COLO668 (cell line): ENCODE results near the gene ATG16L1.

Experiments
- DNase-seq: peaks from one replicate; lab custom pipeline; 2025; ENCODE audit not compliant: unreplicated experiment; lab: John Stamatoyannopoulos, UW

The ATG16L1 gene

DNA sequence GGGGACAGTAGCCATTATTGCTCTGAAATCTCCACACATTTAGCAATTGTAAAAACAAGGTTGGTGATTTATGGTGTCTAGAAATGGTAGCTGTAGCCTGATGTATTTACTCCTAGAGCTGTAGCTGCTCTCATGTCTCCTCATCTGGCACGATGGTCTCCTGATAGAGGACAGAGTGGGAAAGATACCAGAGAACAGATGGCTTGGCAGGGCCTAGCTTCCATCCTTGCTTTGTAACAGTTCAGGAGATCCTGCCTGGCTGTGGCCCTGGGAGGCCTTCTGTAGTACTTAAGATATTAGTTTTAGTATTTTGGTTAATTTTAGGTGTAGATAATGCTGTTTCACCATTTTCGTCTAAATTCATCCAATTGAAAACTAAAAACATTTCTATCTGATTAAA, 6.7 kb downstream of the ATG16L1 start:
- DNase-seq, result no peak

DNA sequence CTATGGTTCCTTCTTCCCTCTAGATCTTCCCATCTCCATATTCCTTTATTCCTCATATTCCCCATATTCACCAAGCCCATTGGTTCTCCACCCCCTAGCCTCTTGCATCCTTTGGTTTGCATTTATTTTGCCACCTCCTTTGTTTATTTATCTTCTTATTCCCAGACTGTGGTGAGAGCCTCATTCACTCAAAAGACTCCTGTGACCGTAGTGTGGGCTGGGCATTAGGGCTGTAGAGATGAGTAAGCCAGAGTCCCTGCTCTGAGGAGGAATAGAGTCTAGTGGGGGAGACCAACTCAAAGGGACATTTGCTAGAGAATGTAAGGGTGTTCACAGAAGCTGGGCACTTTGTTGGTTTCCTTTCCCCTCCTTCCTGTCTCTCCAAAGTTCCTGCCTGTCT, 8.3 kb downstream of the ATG16L1 start:
- DNase-seq, result no peak

DNA sequence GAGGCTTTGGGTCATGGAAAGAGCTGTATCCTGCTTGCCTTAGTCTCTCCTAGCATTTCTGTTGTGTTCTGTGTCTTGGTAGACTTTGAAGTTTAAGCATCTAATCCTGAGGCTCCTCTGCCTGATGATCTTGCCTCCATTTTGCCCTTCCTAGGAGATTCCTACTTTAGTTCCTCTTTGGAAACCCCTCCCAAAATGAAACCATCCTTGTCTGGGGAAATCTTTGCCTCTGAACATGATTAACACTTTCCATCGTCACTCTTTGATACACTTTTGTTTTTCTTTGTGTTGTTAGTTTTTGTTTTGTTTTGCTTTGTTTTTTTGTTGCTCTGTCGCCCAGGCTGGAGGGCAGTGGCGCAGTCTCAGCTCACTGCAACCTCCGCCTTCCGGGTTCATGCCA, 9.2 kb downstream of the ATG16L1 start:
- no peak for DNase-seq

DNA sequence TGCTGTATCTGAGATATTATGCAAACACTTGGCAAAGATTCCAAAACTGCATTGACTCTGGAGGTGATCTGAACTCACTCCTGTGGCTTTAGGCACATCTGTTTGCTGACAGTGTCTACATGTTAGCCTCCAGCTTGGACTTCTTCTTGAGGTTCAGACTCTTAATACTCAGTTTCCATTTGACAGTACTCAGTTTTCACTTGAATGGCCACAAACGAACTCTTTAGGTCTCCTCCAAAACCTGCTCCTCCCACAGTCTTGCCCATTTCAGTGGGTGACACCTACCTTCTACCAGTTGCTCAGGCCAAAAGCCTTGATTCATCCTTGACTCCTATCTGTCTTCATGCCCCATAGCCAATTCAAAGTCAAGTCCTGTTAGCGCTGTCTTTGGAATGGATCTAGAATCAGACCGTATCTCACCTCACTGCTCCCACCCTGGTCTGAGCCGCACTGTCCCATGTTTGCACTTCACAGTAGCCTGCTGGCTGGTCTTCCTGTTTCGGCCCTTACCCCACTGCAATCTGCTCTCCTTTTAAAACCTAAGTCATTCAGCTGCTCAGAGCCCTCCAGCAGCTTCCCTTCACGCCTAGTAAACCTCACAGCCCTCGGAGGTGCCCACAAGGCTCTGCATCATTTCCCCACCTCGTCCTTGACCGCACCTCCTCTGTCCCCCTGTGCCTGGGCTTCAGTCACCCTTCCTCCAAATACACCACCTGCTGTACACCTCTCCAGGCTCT, 10.5 kb downstream of the ATG16L1 start:
- no peak for DNase-seq

DNA sequence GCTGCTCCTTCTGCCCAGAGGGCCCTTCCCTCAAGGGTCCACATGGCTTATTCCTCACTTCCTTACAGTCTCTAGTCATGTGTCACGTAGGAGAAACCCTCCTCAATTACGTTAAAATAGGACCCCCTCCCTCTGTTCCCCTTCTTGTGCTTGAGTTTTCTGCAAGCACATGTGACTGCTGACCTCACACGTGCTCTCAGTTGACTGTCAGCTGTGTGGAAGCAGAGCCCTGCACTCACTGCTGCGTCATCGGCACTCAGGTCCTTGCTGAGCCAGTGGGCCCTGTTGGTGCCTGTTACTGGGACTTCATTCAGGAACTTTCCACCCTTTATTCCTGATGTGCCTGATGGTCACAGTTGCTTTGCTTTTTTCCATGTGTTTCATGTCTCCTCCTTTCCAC, 11.1 kb downstream of the ATG16L1 start:
- no peak for DNase-seq

DNA sequence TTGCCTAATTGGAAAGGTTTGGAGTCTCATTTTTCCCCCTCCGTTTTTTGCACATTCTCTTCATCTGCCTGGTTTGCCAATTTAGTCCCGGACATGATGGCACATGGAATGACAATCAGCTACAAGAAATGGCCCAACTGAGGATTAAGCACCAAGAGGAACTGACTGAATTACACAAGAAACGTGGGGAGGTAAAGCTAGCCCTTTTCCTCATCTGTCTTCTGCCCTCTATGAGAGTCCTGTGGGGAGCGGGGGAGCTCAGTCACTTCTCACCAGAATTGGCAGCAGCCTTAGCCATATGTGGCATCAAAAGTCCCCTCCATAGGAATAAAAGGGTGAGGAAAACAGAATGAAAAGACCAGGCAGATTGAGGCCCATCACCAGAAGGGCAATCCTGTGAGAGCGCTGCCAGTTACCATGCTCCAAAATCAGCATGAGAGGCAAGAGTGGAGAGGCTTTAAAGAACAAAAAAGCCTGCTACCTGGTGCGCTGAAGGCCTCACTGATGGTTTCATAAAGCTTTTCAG, 11.6 kb downstream of the ATG16L1 start:
- no peak for DNase-seq

DNA sequence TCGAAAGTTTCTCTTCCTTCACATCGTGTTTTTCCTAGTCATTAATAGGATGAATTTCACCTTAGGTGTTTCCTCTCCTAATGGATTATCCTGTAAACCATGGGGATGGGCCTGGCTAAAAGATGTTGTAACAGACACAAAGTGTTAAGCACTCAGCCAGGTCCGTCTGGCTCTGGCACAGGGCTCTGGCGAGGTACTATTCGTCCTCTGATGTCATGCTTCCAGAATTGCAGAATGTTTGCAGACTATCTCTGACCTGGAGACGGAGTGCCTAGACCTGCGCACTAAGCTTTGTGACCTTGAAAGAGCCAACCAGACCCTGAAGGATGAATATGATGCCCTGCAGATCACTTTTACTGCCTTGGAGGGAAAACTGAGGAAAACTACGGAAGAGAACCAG, 13.2 kb downstream of the ATG16L1 start:
- DNase-seq, result no peak

DNA sequence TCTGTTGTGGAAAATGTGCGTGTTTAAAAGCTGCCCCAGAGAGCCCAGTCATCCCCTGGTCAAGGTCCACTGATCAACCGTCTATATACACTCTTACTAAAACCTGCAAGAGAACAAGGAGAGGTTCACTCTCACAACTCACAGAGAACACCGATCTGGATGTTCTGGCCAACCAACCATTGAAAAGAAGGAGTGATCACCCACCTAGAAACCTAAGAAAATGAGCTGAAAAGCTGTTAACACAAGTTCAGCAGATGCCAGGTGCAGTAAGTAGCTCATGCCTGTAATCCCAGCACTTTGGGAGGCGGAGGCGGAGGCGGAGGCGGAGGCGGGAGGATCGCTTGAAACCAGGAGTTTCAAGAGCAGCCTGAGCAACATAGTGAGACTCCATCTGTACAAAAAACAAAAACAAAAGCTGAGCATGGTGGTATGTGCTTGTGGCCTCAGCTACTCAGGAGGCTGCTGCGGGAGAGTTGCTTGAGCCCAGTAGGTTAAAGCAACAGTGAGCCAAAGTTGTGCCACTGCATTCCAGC, 14.5 kb downstream of the ATG16L1 start:
- no peak for DNase-seq

DNA sequence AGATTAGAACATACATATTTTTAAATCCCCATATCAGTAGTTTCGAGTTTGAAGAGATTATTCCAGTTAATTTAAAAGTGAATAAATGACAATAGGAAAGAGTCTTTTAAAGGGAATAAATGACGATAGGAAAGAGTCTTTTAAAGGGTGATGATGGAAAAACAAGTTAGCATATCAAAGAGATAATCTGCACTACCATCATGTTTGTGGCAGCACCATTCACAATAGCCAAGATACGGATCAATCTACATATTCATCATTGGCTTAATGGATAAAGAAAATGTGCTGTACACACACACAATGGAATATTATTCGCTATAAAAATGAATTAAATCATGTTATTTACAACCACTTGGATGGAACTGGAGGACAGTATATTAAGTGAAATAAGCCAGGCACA, 15.0 kb downstream of the ATG16L1 start:
- DNase-seq, result no peak

DNA sequence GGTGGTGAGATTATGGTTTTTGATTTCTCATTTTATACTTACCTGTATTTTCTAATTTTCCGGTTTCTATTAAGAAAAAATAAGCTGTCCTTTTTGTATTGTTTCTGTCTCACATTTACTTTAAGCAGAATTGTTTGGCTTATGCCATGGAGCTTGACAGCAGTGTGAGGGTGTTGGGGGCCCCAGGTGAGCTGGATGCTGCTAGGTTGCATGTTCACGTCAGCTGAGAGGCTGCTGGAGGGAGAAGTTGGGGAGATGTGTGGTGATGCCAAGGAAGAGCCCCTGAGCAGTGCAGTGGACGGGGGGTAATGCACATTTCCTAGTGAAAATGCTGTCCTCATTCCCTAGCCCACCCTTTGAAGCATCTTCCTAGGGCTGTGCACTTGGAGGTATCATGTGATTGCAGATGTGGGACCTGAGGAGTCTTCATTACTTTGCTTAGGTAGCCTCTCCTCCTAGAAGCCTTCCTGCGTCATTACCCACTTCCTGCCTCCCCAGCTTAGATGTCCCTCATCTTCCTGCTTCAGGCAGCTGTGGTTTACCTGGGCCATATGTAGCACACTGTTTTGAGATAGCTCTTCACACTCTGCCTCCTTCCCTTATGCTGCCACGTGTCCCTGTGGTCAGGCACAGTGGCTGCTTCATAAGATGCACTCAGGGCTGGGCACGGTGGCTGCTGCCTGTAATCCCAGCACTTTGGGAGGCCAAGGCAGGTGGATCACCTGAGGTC, 16.2 kb downstream of the ATG16L1 start:
- no peak for DNase-seq

DNA sequence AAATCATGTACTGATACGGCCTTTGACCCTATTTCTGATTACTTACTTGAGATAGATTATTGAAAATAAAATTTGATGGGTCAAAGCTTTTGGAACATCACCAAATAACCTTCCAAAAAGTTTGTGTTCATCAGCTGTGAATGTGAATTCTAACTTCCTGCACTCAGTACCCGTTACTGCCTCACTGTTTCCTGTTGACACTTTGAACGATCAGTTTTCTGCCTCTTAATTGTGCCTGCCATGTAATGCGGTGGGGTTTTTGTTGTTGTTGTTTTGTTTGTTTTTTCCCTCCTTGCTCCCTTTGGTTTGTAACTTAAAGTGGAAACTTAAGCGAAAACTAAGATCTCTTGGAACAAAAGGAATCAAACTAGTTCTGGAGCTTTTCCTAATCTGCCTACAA, 18.9 kb downstream of the ATG16L1 start:
- DNase-seq, result no peak

DNA sequence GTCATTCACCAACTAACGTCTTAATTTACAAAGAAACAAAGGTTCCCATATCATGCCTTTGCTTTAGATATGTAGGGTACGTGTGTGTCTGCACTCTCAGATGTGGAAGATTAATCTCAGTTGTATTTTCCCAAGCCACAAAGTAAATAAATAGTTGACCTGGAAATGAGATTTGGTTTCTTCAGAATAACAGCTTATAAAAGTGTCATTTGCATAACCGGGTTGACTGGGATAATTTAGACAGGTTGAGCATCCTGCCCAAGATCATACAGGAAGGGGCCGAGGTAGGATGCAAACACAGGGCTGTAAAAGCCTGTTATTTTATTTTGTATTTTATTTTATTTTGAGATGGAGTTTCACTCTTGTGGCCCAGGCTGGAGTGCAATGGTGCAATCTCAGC, 19.5 kb downstream of the ATG16L1 start:
- DNase-seq, result no peak

DNA sequence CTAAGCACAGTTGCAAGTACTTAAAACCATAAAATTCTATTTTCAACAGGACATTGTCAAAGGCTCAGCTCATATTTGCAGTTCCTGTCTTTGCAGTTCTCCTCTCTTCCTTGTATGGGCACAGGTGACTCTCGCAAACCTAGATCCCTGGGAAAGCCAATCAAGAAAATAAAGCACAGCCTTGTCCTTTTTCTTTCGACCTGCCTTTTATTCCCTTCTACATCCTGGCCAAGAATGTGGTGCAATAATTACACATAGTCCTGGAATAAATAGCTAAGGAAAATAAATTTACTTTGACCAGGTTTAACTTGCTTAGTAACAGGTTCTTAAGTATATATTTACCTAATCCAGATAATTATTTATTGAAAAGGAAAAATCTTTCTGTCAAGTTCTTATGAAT, 20.2 kb downstream of the ATG16L1 start:
- no peak for DNase-seq

DNA sequence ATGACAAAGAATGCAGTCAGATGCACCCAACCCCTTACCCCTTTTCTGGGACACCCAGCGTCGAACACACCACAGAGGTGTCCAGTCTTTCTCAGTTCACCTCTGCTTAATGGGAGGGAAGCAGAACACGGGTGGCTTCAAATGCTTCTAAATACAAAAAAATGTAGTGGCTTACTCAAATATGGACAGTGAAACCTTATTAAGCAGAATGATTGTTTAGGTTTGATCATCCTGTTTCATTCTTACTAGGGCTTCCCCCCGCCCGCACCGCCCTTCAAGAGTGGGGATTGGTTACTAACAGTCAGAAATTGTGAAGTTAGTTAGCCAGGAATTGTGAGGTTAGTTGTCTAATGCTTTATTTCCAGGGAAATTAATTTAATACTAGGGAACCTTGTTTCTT, 21.6 kb downstream of the ATG16L1 start:
- DNase-seq, result no peak

DNA sequence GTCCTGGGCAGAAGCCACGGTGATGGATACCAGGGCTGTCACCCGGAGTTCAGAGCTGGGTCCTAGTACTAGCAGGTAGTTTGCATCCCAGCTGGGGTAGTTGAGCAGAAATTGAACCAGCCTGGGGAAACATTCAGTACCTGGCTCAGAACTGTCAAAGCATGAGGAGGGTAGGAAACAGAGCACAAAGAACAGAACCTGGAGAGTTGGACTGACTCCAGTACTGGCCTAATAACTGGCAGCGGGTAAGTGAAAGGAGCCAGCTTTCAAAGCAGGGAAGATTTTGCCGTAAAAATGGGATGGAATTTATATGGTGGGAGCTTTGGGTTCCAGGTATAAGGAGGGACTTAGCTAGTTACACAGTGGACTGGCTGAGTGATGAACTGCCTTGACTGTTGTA, 23.8 kb downstream of the ATG16L1 start:
- DNase-seq, result no peak

DNA sequence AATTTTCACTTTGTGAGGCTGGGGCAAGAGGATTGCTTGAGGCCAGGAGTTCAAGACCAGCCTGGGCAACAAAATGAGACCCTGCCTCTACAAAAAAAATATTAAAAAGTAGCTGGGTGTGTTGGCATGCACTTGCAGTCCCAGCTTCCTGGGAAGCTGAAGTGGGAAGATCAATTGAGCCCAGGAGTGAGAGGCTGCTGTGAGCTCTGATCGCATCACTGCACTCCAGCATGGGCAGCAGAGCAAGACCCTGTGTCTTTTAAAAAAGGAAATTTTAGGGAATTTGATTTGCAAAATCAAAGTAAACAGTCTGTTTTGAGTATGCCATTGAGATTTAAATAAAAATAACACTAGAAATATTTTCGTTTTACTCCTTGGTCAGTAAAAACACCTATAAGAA, 27.4 kb downstream of the ATG16L1 start:
- no peak for DNase-seq

DNA sequence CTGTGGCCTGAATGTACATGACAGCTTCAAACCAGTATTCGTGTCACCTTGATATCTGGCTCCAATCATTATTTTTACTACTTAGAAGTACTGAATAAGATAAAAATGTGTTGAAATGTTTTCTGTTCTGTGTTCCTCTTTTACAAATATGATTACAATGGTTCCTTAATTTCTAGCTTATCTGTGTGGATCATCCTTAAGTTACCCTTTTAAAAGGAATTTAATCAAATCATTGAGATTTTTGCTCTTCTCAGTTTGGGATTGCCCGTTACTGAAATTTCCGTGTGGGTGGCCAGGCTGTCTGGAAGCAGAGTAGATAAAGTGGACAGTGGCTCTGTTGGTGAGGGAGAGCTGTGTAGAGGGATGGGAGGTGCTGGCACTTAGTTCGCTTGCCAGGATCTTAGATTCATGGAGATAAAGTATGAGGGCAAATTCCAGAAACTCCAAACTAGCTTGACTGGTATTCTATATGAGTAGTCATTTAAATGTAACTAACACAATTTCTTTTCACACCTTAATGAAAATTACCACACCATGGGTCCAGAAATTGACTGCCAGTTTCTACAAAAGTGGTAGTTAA, 28.7 kb downstream of the ATG16L1 start:
- DNase-seq, result no peak

DNA sequence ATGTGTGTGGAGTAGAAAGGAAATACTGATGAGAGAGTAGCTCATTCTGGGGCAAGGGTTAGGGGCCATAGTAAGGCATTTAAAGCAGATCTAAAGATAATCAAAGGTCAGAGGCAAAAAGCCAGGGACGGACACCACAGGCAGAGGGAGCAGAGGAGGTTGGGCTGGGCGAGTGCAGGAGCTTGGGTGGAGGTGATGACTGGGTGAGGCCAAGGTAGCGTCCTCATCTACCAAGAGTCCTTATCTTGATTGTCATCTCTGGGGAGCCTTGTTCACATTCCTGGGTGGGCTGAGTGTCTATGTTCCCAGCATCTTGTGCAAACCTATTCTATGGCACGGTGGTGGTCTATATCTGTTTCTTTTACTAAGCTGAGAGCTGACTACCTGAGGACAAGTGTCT, 30.1 kb downstream of the ATG16L1 start:
- no peak for DNase-seq

DNA sequence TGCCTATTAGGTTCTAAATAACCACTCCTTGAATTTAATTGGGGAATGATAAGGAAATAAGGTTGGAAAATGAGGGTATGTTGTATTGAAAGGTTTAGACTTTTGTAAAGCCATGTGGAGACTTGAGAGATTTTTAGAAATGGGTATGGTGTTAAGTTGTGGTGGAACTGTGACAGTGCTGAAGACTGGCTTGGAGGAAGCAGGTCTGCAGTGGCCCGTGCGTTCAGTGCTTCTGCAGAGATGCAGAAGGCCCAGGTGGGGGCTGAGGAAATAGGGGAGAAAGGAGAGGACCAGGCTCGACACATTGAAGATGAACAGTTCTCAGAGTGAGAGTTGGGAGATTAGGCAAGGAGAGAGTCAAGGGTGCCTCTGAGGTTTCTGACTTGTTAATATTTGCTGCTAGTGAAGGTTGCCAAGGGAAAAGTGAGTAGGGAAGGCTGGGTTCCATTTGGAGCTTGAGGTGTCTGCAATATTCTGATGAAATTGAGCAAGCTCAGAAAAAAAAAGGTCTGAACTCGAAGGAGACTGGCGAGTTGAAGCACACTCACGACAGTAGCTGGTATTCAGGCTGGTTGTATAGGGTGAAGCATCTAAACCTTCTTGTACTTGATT, 30.6 kb downstream of the ATG16L1 start:
- DNase-seq, result no peak

DNA sequence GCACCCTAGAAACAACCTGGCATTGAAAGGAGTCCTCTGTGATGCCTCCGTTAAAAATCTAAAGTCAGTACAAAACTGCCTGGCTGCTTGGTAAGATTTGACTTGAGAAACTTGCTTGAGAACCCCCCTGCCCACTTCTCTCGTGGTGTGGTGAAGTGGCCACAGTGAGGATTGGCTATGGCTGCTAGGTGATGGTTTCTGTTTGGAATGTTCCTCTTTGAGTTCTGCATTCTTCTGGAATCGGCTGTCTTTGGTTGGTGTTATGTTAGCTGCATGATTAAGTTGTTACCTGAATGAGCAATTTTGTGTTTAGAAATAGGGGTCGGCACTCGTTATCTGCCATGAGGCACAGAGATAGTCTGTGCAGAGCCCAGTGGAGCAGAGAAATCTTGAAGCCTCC, 34.4 kb downstream of the ATG16L1 start:
- DNase-seq, result no peak

DNA sequence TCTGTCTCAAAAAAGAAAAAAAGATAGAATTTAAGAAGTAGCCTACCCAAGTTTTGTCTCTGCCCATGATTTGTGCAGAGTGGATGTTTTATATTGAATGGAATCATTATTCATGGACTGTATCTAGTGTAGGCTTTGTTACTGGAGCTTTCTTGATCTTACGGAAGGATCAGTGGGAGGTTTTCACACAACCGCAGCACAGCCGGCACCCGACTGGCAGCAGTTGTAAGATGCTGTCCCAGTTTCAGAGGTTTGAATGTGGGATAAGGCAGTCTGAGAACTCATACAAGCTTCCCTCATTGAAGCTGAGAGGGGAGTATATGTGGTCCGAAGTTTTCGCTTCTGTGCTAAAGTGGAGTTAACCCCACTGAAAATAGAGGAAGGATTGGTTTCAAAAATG, 36.4 kb downstream of the ATG16L1 start:
- no peak for DNase-seq

DNA sequence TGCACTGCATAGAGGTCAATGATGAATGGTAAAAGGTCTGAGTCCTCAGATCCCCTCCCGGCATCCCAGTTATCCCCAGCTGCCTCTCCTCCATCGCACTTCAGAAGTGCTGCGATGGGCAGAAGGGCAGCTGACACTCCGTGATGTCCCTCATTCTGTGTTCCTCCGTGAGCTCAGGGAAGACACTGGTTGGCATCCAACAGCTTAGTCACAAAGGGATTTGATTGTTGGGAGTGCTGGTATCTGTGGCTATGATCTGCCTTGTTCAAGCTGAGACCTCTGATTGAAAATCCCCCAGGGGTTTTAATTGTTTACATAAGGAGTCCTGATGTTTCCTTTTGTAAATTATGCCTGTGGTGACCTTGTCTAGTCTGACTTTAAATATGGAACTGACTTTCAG, 37.2 kb downstream of the ATG16L1 start:
- peak; percentile 5 for DNase-seq
